ENCODE data around the gene DOCK2. TPM values are rescaled to one million over a fixed set of nuclear protein-coding genes. Genes with fewer than 3 reads are reported as not detected.

DOCK2 gene
- 2.0 TPM in 2 replicates for polyA plus RNA-seq (2011; rRNA removed)
- 4.1 and 6.1 TPM in 2 replicates for polyA minus RNA-seq (2011; rRNA and poly(A)+ RNA removed)

GRCh38 chr5:169637085-169637548, at the start of gene DOCK2:
TSS of gene DOCK2 (plus strand) at chr5:169637275. CDS start at chr5:169637327, 52 bp downstream.
- Histone ChIP-seq H3K27me3 (ENCODE audit: control insufficient read depth, insufficient read depth, low read length) (no peaks in the 10 kb centered on the region), H3K36me3 (ENCODE audit: control insufficient read depth, insufficient read depth, low read length) (no peaks in the 10 kb centered on the region), H3K4me3 (ENCODE audit: low read depth, low read length) (peak within 1 kb of the TSS; percentile 29)
- no peak for DNase-seq (ENCODE audit: low read depth)
- ChIA-PET CTCF (interaction anchor here (0.7 kb wide), 1 partner anchor 14 kb away, joined by 4 read pairs; no protein-coding TSS in a partner anchor), POLR2A (no interaction called here)
- no peak for TF ChIP-seq CTCF (IDR thresholded peaks at IDR 0.05; ENCODE audit: insufficient read depth, low read depth, low read length)

- CTCF ChIA-PET, result interaction anchor here (1.2 to 1.4 kb wide), 2 partner anchors 10 to 40 kb away, joined by 3 read pairs; no protein-coding TSS in a partner anchor
- peaks cover 2% of the 10 kb centered on the region; the same call in 1 of the 2 replicates for H3K36me3 ChIP-seq (ENCODE audit: control insufficient read depth, insufficient read depth, low read length)
- H3K27me3 ChIP-seq (ENCODE audit: control insufficient read depth, insufficient read depth, low read length), result no peaks in the 10 kb centered on the region
- H3K4me3 ChIP-seq (ENCODE audit: low read depth, low read length), result no peak overlapping the region
- DNase-seq (ENCODE audit: low read depth), result no peak
- POLR2A ChIA-PET, result no interaction called here
- TF ChIP-seq CTCF (IDR thresholded peaks at IDR 0.05; ENCODE audit: insufficient read depth, low read depth, low read length), result no peak
Observed at GRCh38 chr5:169590602-169591001, 46.5 kb upstream of the DOCK2 start.

GRCh38 chr5:169591636-169592035, 45.4 kb upstream of the DOCK2 start:
- Histone ChIP-seq H3K36me3 (ENCODE audit: control insufficient read depth, insufficient read depth, low read length) (peaks cover 2% of the 10 kb centered on the region; the same call in 1 of the 2 replicates), H3K4me3 (ENCODE audit: low read depth, low read length) (no peak overlapping the region), H3K27me3 (ENCODE audit: control insufficient read depth, insufficient read depth, low read length) (no peaks in the 10 kb centered on the region)
- ChIA-PET CTCF (interaction anchor here (0.7 to 1.8 kb wide), 6 partner anchors 11 to 389 kb away, joined by 3 to 4 read pairs (median 3); partner anchors contain the start of gene INSYN2B), POLR2A (interaction anchor here (0.7 kb wide), 1 partner anchor 29 kb away, joined by 10 read pairs; no protein-coding TSS in a partner anchor)
- no peak for TF ChIP-seq CTCF (IDR thresholded peaks at IDR 0.05; ENCODE audit: insufficient read depth, low read depth, low read length)
- no peak for DNase-seq (ENCODE audit: low read depth)

- CTCF ChIA-PET, result interaction anchor here (1.2 to 3.3 kb wide), 5 partner anchors 11 to 388 kb away, joined by 3 to 14 read pairs (median 4); partner anchors contain the start of genes INSYN2B and SPDL1
- H3K27me3 ChIP-seq (ENCODE audit: control insufficient read depth, insufficient read depth, low read length), result no peaks in the 10 kb centered on the region
- TF ChIP-seq CTCF (IDR thresholded peaks at IDR 0.05; ENCODE audit: insufficient read depth, low read depth, low read length), result no peak
- peaks cover 2% of the 10 kb centered on the region; the same call in 1 of the 2 replicates for H3K36me3 ChIP-seq (ENCODE audit: control insufficient read depth, insufficient read depth, low read length)
- DNase-seq (ENCODE audit: low read depth), result no peak
- no peak overlapping the region for H3K4me3 ChIP-seq (ENCODE audit: low read depth, low read length)
- POLR2A ChIA-PET, result interaction anchor here (0.7 kb wide), 2 partner anchors 160 to 220 kb away, joined by 3 to 5 read pairs; no protein-coding TSS in a partner anchor
Observed at GRCh38 chr5:169592937-169593650, 44.0 kb upstream of the DOCK2 start.

- POLR2A ChIA-PET, result no interaction called here
- H3K4me3 ChIP-seq (ENCODE audit: low read depth, low read length), result no peak overlapping the region
- CTCF ChIA-PET, result interaction anchor here (1.3 to 3.3 kb wide), 2 partner anchors 13 to 15 kb away, joined by 4 to 14 read pairs; partner anchors contain the start of gene SPDL1
- H3K27me3 ChIP-seq (ENCODE audit: control insufficient read depth, insufficient read depth, low read length), result no peaks in the 10 kb centered on the region
- peak; percentile 39 for DNase-seq (ENCODE audit: low read depth)
- H3K36me3 ChIP-seq (ENCODE audit: control insufficient read depth, insufficient read depth, low read length), result no peaks in the 10 kb centered on the region
- TF ChIP-seq CTCF (IDR thresholded peaks at IDR 0.05; ENCODE audit: insufficient read depth, low read depth, low read length), result no peak
Observed at GRCh38 chr5:169595172-169595820, 41.8 kb upstream of the DOCK2 start.
